ENCODE data around the gene TIMMDC1. TPM values are rescaled to one million over a fixed set of nuclear protein-coding genes. Genes with fewer than 3 reads are reported as not detected.

The TIMMDC1 gene
- total RNA-seq, 1 experiment from 2014 or later, result 121 TPM

GRCh38 chr3:119548341-119548740 is 50.0 kb downstream of the TIMMDC1 start:
- no TSS peak for BruUV-seq (replicated peaks)
- intact Hi-C loops (cut with micrococcal nuclease), result no loop called here
- Histone ChIP-seq H3K27ac (ENCODE audit: low read depth, low read length) (no peak overlapping the region), H3K9me3 (ENCODE audit: control insufficient read depth in 1 of 2, insufficient read depth in 1 of 2, low read depth in 1 of 2, low read length in 2 of 2) (no peaks in the 10 kb centered on the region), H3K79me2 (ENCODE audit: insufficient read depth, low read length) (no peaks in the 10 kb centered on the region), H3K9me2 (ENCODE audit: insufficient read depth) (no peaks in the 10 kb centered on the region), H3K27me3 (ENCODE audit: insufficient read depth, low read length) (no peaks in the 10 kb centered on the region), H3K4me3 (replicated peaks in 1 of 2; ENCODE audit: low read depth in 1 of 2, low read length in 2 of 2) (no peak overlapping the region), H4K20me1 (ENCODE audit: insufficient read depth) (no peaks in the 10 kb centered on the region), H3K36me3 (ENCODE audit: control insufficient read depth in 1 of 2, insufficient read depth in 2 of 2, low read length in 2 of 2) (no peaks in the 10 kb centered on the region), H3K4me2 (ENCODE audit: low read length) (no peak overlapping the region), H3K9ac (ENCODE audit: low read length) (no peak overlapping the region), H2AFZ (ENCODE audit: low read depth, low read length, poor library complexity, severe bottlenecking) (no peak overlapping the region), H3K4me1 (ENCODE audit: control insufficient read depth in 1 of 2, insufficient read depth in 2 of 2, low read length in 2 of 2) (no peaks in the 10 kb centered on the region)
- TF ChIP-seq EGR1 (IDR thresholded peaks at IDR 0.05; ENCODE audit: low read depth) (no peak), POLR2A (IDR thresholded peaks at IDR 0.05; ENCODE audit: borderline replicate concordance, extremely low read depth, insufficient read depth, insufficient read length) (no peak), RAD21 (IDR thresholded peaks at IDR 0.05; ENCODE audit: low read depth) (no peak), ATF3 (IDR thresholded peaks at IDR 0.05) (no peak)
- DNase-seq (ENCODE audit: low read depth, low spot score), result no peak
- POLR2A ChIA-PET, result no interaction called here
- RAD21 ChIA-PET (ENCODE audit: low non-redundant PET in 1 of 2, low total read pairs in 2 of 2, uncharacterized antibody in 2 of 2, unreplicated experiment in 2 of 2), result no interaction called here
- CTCF ChIA-PET, result no interaction called here
- ATAC-seq, result no peak

GRCh38 chr3:119550192-119550910 is 52.0 kb downstream of the TIMMDC1 start:
- ATAC-seq, result no peak
- TF ChIP-seq ZNF274 (IDR thresholded peaks at IDR 0.05; ENCODE audit: low read depth, low read length) (no peak), SRF (IDR thresholded peaks at IDR 0.05; ENCODE audit: low read depth) (no peak), FOSL1 (IDR thresholded peaks at IDR 0.05; ENCODE audit: low read depth) (no peak), SIN3A (IDR thresholded peaks at IDR 0.05; ENCODE audit: low read depth) (no peak), ATF3 (IDR thresholded peaks at IDR 0.05) (no peak), EGR1 (IDR thresholded peaks at IDR 0.05; ENCODE audit: low read depth) (no peak), MAX (IDR thresholded peaks at IDR 0.05) (no peak), EZH2 (IDR thresholded peaks at IDR 0.05) (no peak)
- no peak overlapping the region for H2AFZ ChIP-seq (ENCODE audit: low read depth, low read length, poor library complexity, severe bottlenecking)
- CTCF ChIA-PET, result no interaction called here
- H3K4me1 ChIP-seq (ENCODE audit: control insufficient read depth in 1 of 2, insufficient read depth in 2 of 2, low read length in 2 of 2), result no peaks in the 10 kb centered on the region
- RAD21 ChIA-PET (ENCODE audit: low non-redundant PET in 1 of 2, low total read pairs in 2 of 2, uncharacterized antibody in 2 of 2, unreplicated experiment in 2 of 2), result no interaction called here
- H3K4me3 ChIP-seq (replicated peaks in 1 of 2; ENCODE audit: low read depth in 1 of 2, low read length in 2 of 2), result no peak overlapping the region
- no peaks in the 10 kb centered on the region for H3K79me2 ChIP-seq (ENCODE audit: insufficient read depth, low read length)
- H3K9ac ChIP-seq (ENCODE audit: low read length), result no peak overlapping the region
- H3K36me3 ChIP-seq (ENCODE audit: control insufficient read depth in 1 of 2, insufficient read depth in 2 of 2, low read length in 2 of 2), result no peaks in the 10 kb centered on the region
- H3K27ac ChIP-seq (ENCODE audit: low read depth, low read length), result no peak overlapping the region
- no peak overlapping the region for H3K4me2 ChIP-seq (ENCODE audit: low read length)
- BruUV-seq (replicated peaks), result no TSS peak
- no peaks in the 10 kb centered on the region for H3K27me3 ChIP-seq (ENCODE audit: insufficient read depth, low read length)
- H4K20me1 ChIP-seq (ENCODE audit: insufficient read depth), result no peaks in the 10 kb centered on the region
- H3K9me2 ChIP-seq (ENCODE audit: insufficient read depth), result no peaks in the 10 kb centered on the region
- POLR2A ChIA-PET, result no interaction called here
- H3K9me3 ChIP-seq (ENCODE audit: control insufficient read depth in 1 of 2, insufficient read depth in 1 of 2, low read depth in 1 of 2, low read length in 2 of 2), result no peaks in the 10 kb centered on the region
- no peak for DNase-seq (ENCODE audit: low read depth, low spot score)
- intact Hi-C loops (cut with micrococcal nuclease), result no loop called here
